NCI-H82 (cell line): ENCODE data around the gene BPHL.
"Not testable (repeated sequence)": the region's sequence is repeated elsewhere in the genome, so short reads cannot be mapped to it uniquely, and the experiment has no call there.

Experiments
- DNase-seq: peaks from one replicate; lab custom pipeline; 2025; lab: John Stamatoyannopoulos, UW

BPHL gene

DNA sequence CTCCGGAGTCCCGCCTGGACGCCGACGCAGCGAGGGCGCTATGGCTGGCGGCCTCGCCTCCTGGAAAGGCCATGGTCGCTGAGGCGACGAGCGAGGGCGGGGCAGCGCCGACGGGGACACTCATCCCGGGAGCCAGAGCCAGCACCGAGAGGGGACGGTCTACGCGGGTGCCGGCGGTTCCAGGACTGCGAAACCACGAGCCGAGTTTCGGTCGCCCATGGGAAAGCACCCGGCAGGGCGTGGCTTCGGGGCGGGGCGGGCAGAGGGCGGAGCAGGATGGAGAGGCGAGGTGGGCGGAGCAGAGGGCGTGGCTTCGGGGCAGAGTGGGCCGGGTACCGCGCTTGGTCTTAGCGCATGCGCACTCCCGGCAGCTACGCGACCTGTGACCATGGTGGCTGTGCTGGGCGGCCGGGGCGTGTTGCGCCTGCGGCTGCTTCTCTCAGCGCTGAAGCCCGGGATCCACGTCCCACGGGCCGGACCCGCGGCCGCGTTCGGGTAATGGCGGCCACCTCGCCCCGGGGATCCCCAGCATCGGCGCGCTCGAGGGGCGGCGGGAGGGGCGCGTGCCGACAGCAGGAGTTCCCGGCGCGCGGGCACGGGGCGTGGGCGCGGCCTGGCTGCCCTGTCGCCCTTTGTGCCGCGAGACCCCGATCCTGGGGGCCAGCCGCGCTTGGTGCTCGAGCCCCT is at the start of gene BPHL:
Gene BPHL (plus strand): TSS at position 359 of the 687 bp plus-strand sequence. CDS start 30 bp downstream, at position 389.
- DNase-seq: peak; percentile 98

DNA sequence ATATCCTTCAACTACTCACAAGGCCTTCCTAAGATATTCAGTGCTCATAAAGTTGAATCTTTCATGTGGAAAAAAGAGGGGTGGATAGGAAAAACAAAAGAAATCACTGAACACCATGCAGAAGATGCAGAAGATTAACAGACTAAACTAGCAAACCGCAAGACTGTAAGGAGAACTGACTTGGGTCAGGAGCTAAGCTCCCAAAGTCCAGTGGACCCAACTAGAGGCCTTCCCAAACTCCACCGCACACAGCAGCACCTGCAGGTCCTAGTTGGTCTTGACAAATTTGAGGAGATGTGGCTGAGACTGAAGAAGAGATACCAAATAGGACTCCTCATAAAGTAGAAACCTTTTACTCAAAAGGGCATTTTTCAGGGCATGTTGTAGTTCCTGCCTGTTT is 46.9 kb upstream of the BPHL start:
- no peak for DNase-seq

DNA sequence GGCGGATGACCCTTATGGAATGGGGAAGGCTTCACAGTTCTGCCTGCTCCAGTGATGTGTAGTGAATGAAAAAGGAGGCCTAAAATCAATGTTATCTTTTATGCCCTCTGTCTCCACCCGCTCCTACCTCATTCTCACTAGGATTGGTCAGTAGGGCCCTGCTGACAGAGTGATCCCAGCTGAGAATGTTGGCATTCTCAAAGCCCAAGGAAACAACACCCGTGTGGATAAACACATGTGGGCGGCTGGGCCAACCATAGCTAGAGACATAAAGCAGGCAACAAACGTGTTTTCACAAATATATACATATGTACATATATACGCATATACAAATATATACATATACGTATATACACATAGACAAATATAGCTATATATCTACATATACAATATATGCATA is 45.7 kb upstream of the BPHL start:
- DNase-seq: no peak

DNA sequence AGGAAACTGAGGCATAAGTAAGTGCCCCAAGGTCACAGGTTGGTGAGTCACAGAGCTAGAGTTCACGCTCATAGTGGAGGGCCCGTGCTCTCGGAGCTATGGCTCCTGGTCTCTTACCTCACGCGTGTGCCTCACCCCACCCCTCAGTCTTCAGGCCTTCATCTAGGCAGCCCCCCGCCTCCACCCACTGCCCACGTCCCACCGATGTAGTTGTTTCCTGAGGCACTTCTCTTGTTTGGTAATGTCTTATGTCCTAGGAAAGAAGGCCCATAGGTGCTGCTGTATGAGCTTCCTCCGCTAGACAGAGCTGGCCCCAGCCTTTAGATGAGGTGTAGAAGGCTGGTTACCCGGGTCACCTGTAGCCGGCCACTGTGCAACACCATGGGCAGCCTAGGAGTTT is 45.1 kb upstream of the BPHL start:
- DNase-seq: no peak

DNA sequence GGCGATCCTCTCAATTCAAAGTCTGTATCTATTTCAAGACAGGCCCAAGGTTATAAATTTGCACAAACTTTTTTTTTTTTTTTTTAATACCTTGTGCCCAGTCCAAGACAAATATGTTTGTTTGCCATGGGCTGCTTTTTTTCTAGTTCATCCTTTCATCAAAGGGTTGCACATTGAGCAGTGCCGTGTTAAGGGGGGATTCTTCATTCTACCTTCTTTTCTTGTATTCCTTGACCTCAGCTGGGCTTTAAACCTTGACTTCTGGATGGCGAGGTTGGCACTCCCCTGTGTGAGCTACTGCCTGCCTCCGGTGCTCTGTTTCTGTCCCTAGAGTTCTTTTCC is 42.8 kb upstream of the BPHL start:
- DNase-seq: no peak

DNA sequence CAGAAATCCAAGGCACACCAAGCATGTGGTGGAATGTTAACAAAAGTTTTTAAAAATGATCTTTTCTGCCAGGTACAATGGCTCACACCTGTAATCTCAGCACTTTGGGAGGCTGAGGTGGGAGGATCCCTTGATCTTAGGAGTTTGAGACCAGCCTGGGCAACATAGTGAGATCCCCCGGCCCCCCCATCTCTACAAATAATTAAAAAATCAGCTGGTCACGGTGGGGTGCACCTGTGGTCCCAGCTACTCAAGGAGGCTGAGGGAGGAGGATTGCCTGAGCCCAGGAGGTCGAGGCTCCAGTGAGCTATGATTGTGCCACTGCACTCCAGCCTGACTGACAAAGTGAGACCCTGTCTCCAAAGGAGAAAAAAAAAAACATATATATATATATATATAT is 42.2 kb upstream of the BPHL start:
- no peak for DNase-seq

DNA sequence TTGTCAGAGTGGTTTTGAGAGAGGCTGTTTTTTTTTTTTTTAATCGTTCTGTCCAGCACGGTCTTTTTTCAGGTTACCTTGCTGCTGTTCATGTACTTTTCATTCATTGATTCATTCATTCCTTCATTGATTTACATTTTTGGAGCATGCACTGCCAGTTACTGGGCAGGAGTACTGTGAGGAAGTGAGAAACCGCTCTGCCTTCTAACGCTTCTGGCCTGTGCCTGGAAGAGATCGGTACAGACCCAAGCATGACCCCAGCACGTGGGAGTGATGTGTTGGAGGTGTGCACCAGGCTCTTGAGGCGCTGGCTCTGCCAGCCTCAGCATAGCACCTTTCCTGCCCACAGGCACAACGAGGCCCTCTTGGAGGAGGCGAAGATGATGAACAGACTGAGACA is 41.1 kb upstream of the BPHL start:
- DNase-seq: no peak

DNA sequence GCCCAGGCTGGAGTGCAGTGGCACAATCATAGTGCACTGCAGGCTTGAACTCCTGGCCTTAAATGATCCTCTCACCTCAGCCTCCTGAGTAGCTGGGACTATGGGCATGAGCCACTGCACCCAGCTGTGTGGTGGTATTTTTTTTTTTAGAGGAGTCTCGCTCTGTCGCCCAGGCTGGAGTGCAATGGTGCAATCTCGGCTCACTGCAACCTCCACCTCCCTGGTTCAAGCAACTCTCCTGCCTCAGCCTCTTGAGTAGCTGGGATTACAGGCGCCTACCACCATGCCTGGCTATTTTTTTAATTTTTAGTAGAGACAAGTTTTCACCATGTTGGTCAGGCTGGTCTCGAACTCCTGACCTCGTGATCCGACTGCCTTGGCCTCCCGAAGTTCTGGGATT is 39.6 kb upstream of the BPHL start:
- not testable (repeated sequence) for DNase-seq

DNA sequence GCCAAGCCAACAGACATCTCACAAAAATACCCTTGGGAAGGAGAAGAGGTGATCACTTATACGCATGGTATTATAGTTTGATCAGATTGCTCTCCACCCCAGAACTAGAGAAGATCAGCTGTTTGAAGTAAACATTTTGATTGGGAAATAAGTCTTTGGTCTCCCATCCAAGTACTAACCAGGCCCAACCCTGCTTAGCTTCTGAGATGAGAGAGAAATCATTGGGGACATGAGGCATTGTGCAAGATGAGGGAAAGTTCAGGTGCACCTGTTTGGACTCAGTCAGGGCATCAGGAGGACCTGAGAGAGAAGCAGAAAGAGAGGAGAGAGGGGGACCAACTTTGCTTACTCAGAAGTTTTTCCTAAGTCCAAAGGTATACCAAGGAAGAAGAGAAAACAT is 38.8 kb upstream of the BPHL start:
- no peak for DNase-seq

DNA sequence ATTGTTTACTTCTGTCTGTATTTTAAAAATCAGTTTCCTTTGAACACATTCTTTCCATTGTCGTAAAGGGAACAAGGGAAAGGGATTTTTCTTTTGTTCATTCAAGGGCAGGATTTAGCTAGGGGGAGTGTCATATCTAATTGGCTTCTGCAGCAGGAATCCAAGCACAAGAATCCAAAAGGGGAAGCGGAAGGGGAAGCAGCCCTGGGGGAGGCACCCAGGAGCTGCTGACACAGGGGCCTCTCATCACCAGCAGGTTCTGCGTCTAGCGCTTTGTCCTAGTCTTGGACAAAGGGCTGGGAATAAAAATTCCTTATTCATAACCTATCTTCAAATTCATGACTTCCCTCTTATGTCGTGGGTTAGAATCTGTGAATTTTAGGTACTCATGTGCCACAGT is 36.6 kb upstream of the BPHL start:
- DNase-seq: peak; percentile 81

DNA sequence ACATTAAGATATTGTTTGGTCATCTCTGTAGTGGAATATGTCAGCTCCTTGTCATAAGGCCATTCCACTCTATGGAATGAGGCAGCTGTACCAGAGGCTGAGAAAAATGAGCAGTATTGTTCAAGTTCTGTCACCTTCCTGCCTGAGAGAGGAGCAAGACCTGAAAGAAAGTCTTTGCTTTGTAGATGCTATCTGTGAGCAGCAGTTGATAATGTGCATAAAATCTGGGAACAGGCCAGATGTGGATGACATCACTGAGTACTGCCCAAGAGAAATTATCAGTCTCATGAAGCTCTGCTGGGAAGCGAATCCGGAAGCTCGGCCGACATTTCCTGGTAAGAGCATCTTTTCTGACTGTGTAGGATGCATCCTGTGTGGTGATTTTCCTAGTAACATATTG is 33.4 kb upstream of the BPHL start:
- no peak for DNase-seq

DNA sequence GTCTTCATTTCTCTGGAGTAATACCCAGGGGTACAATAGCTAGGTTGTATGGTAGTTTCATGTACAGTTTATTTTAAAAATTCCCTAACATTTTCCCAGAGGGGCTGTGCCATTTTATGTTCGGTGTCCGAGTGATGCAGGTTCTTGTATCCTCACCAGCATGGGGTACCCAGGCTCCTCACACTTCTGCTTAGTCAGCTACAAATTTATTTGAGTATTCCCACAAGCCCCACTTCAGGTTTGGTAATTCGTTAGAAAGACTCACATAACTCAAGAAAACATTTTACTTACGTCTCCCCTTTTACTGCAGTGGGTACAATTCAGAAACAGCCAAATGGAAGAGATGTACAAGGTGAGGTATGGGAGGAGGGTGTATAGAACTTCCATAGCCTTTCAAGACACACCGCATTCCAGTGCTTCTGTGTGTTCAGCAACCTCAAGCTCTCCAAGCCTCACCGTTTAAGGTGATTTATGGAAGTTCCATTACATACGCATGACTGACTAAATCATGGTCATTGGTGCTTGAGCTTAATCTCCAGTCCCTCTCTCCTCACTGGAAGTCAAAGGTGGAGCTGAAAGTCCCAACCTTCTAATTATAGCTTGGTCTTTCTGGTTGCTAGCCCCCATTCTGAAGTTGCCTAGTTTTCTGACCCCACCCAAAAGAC is 32.1 kb upstream of the BPHL start:
- no peak for DNase-seq

DNA sequence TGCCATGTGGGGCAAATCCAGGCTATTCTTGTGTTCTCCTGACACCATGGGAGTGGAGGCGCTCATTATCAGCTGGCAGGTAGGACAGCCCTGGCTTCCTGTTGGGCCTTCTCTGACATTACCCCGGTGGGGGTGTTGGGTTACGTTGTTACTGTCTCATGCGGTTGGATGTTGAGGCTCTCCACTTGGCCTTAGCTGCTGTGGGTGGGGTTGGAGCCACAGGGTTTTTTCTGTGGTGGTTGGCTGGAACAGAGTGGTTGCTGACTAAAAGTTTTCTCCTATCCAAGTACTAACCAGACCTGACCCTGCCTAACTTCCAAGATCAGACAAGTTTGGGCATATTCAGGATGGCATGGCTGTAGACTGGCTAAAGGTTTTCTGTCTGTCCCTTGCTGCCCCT is 30.1 kb upstream of the BPHL start:
- no peak for DNase-seq

DNA sequence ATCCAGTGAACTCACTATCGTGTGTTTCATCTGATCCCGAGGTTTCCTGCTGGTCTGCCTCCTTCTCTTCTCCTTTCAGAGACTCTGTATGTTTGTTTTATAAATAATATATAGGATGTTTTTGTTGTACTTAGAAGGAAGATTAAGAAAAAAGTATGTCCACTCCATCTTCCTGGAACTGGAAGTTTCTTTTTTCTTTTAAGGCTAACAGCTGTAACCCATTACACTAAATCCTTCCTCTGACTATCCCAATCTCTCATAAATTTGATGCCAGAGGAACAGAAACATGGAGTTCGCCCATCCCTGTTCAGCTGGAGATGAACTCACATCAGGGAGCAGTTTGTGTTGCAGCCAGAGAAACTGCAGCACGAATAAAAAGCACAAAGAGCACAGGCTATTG is 29.5 kb upstream of the BPHL start:
- DNase-seq: no peak

DNA sequence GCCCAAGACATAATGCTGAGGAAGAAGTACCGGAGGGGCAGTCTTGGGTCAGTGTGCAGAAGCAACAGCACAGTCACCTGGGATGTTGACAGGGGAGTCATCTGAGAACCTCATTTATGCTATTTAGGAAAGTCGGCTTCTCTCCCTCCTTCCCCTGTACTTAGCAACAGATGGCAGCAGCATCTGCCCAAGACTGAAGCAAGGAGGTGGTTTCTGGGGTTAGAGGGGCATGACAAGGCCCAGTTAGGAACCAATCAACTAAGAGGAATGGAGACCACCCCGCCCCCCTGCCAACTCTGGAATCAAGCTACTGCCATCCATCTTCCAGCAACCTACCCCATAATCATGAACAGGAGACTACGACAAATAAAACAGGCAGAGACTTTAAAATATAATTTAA is 28.5 kb upstream of the BPHL start:
- DNase-seq: peak; percentile 92

DNA sequence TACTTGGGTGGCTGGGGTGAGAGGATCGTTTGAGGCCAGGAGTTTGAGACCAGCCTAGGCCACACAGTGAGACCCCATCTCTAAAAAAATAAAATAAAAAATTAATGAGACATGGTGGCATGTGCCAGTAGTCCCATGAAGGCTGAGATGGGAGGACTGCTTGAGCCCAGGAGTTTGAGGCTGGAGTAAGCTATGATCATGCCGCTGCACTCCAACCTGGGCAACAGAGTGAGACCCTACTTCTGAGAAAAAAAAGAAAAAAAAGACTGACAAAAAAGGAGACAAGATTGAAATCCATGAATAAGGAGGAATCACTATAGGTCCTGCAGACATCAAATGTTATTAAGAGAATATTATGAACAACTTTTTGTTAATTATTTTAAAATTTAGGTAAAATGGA is 23.7 kb upstream of the BPHL start:
- no peak for DNase-seq

DNA sequence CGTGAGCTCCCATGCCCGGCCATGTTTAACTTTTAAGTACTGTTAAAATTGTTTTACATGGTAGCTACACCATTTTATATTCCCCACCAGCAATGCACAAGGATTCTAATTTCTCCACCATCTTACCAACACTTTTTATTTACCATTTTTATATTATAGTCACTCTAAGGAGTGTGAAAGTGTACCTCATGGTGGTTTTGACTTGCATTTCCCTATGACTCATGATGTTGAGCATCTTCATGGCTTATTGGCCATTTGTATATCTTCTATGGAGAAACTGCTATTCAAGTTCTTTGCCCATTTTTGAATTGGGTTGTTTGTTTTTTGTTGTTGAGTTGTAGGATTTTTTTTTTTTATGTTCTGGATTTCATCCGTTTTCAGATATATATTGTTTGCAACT is 15.6 kb upstream of the BPHL start:
- no peak for DNase-seq

DNA sequence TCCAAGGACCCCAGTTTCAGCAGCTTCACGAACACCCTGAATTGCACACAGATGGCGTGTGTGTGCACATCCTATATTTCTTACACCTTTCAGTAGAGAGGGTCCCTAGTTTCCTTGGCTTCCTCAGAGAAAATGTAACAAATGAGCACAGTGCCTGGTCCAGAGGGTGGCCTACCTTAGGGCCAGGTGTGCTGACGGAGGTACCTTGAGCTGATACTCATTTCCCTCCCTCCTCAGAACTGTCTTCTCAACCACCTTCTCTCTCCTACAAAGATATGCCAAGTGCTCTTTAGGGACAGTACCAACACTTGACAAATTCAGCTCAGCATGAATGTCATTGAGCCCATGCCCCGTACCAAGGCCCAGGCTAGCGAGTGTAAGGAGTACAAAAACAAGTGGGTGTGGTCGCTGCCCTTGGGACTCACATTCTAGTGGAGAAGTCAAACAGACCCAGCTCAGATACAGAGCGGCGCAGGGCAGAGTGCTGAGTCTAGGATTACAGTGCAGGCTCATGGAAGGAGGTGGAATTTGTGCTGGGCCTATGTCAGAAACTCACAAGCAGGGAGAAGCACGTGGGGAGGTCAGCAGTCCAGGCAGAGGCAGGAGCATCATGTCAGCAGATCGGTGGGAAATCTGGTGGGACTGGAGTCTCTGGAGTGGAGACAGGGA is 9.6 kb upstream of the BPHL start:
- no peak for DNase-seq

DNA sequence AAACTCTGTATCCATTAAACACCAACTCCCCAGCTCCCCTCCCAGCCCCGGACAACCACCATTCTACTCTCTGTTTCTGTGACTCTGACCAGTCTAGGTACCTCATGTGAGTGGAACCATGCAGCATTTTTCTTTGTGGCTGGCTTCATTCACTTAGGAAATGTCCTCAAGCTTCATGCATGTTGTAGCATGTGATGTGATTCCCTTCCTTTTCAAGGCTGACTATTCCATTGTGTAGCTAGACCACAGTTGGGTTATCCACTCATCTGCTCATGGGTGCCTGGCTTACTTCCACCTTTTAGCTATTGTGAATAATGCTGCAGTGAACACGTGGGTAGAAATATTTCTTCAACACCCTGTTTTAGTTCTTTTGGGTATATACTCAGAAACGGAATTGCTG is 8.8 kb upstream of the BPHL start:
- DNase-seq: no peak

DNA sequence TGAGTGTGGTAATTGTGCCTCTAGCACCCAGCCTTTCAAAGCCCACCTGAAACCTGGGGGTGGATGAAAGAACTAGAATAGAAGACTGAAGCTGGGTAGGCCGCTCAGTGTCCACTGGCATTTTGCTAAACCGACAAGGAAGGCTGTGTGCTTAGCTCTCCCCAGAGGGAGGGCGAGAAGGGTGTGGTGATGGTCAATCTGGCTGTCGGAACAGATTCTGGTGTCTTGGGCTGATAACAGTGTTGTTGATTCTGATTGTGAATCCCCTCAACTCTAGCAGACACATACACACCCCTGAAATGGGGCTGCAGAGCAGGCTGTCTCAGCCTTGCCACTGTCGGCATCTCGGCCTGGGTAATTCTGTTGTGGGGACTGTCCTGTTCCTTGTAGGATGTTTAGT is 4.1 kb upstream of the BPHL start:
- DNase-seq: no peak

DNA sequence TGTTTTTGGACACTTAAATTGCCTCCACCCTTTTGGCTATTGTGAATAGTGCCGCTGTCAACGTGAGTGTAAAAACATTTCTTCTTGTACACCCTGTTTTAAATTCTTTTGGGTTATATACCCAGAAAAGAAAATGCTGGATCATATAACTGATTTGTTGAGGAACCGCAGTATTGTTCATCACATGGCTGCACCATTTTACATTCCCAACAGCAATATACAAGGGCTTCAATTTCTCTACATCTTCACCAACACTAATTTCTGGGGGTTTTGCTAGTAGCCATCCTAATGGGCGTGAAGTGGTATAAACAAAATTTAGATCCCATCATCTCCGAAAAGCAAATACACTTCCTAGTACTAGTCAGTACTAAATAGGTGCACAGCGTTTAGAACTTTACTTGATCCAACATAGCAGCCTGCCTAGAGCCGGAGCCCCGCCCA is 579 bp upstream of the BPHL start:
- DNase-seq: no peak

DNA sequence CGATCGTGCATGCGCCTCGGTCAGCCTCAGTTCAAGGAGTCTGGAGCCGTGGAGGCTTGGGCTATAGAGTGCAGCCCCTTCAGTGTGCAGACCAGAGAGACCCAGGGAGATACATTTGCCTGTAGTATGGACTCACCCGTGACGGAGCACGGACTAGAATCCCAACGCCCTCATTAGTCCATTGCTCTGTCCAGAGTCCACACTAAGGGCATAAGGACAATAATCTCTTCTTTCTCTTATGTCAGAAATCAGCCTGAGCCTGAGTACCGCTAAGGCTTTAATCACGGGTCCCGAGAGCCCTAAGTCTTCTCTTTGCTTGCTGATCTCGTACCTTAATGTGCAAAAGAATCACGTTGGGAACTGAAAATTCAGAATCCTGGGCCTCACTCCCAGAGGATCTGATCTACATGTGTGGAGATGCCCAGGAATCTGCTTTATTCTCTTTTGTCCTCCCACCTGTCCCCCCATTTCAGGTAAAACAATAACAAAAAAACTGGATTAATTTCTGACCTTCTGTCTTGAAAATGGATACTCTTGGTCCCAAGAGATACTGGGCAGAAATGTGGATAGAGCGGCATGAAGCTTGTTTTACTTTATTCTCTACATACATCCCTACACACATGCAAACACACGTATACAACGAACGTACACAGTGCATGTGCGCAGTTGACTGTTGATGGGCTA is 671 bp downstream of the BPHL start:
- peak; percentile 75 for DNase-seq

DNA sequence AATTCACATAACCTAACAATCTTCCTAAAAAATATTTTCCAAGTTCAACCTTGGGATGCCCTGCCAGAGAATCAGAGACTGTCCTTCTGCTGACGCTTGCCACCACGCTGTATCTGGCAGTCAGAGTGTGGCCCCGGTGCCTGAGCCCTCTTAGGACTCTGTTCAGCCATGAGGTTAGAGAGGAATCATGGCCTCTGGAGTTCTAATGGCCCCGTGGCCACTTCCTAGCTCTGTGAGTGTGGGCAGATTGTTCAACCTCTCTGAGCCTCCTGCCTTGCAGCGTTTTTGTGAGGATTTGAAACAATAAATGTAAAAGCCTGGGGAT is 2.2 kb downstream of the BPHL start:
- DNase-seq: no peak
